ENCODE data around the gene METTL22. TPM values are rescaled to one million over a fixed set of nuclear protein-coding genes. Genes with fewer than 3 reads are reported as not detected.

Gene METTL22
- polyA plus RNA-seq, 2 of the 4 experiments (the other 2 are of a cell fraction): 21.0 to 40.9 TPM

- FAIRE-seq (no peak), DNase-seq (ENCODE audit: low read depth in 1 of 2, low spot score in 1 of 2) (no peak), ATAC-seq (peak in 1 of 2 experiments; percentile 27; a peak in 2 of 6 replicates)
- H3K4me2 ChIP-seq: no peak overlapping the region
- ChIA-PET CTCF (interaction anchor here (0.9 to 1.3 kb wide), 2 partner anchors 17 to 21 kb away, joined by 3 read pairs; no protein-coding TSS in a partner anchor), POLR2A (no interaction called here)
- no peak for TF ChIP-seq HDAC2 (IDR thresholded peaks at IDR 0.05)
- TF ChIP-seq EHF (CRISPR knock-in tag; IDR thresholded peaks at IDR 0.05): no peak
- no peak for TF ChIP-seq ESRRA (IDR thresholded peaks at IDR 0.05; ENCODE audit: borderline replicate concordance, low read length)
- no peak for TF ChIP-seq JUN (IDR thresholded peaks at IDR 0.05)
- TF ChIP-seq CHD2 (IDR thresholded peaks at IDR 0.05; ENCODE audit: low read length, partially characterized antibody): no peak
- no peak for TF ChIP-seq RAD21 (conservative IDR thresholded peaks at IDR 0.05 in 1 of 2, IDR thresholded peaks at IDR 0.05 in 1 of 2)
- TF ChIP-seq FOXS1 (CRISPR knock-in tag; IDR thresholded peaks at IDR 0.05): no peak
- no peak for TF ChIP-seq MAZ (IDR thresholded peaks at IDR 0.05; ENCODE audit: borderline replicate concordance, low read depth, low read length)
- TF ChIP-seq, protein P1, sequence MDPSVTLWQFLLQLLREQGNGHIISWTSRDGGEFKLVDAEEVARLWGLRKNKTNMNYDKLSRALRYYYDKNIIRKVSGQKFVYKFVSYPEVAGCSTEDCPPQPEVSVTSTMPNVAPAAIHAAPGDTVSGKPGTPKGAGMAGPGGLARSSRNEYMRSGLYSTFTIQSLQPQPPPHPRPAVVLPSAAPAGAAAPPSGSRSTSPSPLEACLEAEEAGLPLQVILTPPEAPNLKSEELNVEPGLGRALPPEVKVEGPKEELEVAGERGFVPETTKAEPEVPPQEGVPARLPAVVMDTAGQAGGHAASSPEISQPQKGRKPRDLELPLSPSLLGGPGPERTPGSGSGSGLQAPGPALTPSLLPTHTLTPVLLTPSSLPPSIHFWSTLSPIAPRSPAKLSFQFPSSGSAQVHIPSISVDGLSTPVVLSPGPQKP (IDR thresholded peaks at IDR 0.05; ENCODE audit: low read depth, low read length): no peak
- TF ChIP-seq KDM1A (IDR thresholded peaks at IDR 0.05; ENCODE audit: low read depth): no peak
- TF ChIP-seq CBX2 (IDR thresholded peaks at IDR 0.05; ENCODE audit: borderline replicate concordance, low read depth): no peak
- TF ChIP-seq JUNB (IDR thresholded peaks at IDR 0.05): no peak
- no peak for TF ChIP-seq CHD4 (IDR thresholded peaks at IDR 0.05; ENCODE audit: borderline replicate concordance)
- TF ChIP-seq NPAS2 (CRISPR knock-in tag; IDR thresholded peaks at IDR 0.05; ENCODE audit: borderline replicate concordance): no peak
- no peak for TF ChIP-seq HES2 (IDR thresholded peaks at IDR 0.05)
- no peak for TF ChIP-seq HOXB5 (CRISPR knock-in tag; IDR thresholded peaks at IDR 0.05)
- no peaks in the 10 kb centered on the region for H3K4me1 ChIP-seq
- no peak overlapping the region for H3K27ac ChIP-seq
- H3K9me3 ChIP-seq: peaks cover 2% of the 10 kb centered on the region; the same call in 1 of the 3 replicates
- 50% methylated on average over 48 of the region's 64 CpGs for WGBS (ENCODE audit: missing lambda C conversion rate)
- no peak overlapping the region for H3K4me3 ChIP-seq
Measured at GRCh38 chr16:8589057-8589899, 32.2 kb upstream of the METTL22 start.

GRCh38 chr16:8589900-8590688 is 31.4 kb upstream of the METTL22 start, which contains the start of gene TMEM114:
Gene TMEM114, minus strand, starts transcription at chr16:8590511. Its CDS starts 673 bp downstream, at chr16:8589838.
- no peaks in the 10 kb centered on the region for H3K9me3 ChIP-seq
- ATAC-seq (no peak), DNase-seq (ENCODE audit: low read depth in 1 of 2, low spot score in 1 of 2) (no peak), FAIRE-seq (no peak)
- no peak within 1 kb of the TSS for H3K4me3 ChIP-seq
- ChIA-PET POLR2A (no interaction called here), CTCF (interaction anchor here (0.9 to 1.3 kb wide), 3 partner anchors 18 to 544 kb away, joined by 3 read pairs; no protein-coding TSS in a partner anchor)
- no peaks in the 10 kb centered on the region for H3K4me1 ChIP-seq
- no peak within 1 kb of the TSS for H3K4me2 ChIP-seq
- H3K27ac ChIP-seq: no peak within 1 kb of the TSS
- WGBS (ENCODE audit: missing lambda C conversion rate): 40% methylated on average over 41 of the region's 41 CpGs
- no peak for TF ChIP-seq RCOR1 (IDR thresholded peaks at IDR 0.05; ENCODE audit: low read depth, low read length)
- TF ChIP-seq, protein P2, sequence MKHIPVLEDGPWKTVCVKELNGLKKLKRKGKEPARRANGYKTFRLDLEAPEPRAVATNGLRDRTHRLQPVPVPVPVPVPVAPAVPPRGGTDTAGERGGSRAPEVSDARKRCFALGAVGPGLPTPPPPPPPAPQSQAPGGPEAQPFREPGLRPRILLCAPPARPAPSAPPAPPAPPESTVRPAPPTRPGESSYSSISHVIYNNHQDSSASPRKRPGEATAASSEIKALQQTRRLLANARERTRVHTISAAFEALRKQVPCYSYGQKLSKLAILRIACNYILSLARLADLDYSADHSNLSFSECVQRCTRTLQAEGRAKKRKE (CRISPR knock-in tag; IDR thresholded peaks at IDR 0.05; ENCODE audit: low read depth): no peak
- TF ChIP-seq KDM5A (IDR thresholded peaks at IDR 0.05): no peak
- TF ChIP-seq ZC3H11A (IDR thresholded peaks at IDR 0.05): no peak
- TF ChIP-seq JUNB (IDR thresholded peaks at IDR 0.05): no peak
- TF ChIP-seq HOXA7 (CRISPR knock-in tag; IDR thresholded peaks at IDR 0.05): no peak
- TF ChIP-seq RFX5 (IDR thresholded peaks at IDR 0.05): no peak
- no peak for TF ChIP-seq RAD21 (conservative IDR thresholded peaks at IDR 0.05 in 1 of 2, IDR thresholded peaks at IDR 0.05 in 1 of 2)
- TF ChIP-seq CBX2 (IDR thresholded peaks at IDR 0.05; ENCODE audit: borderline replicate concordance, low read depth): no peak
- TF ChIP-seq BCL3 (IDR thresholded peaks at IDR 0.05): no peak
- TF ChIP-seq NPAS2 (CRISPR knock-in tag; IDR thresholded peaks at IDR 0.05; ENCODE audit: borderline replicate concordance): no peak
- no peak for TF ChIP-seq JUN (IDR thresholded peaks at IDR 0.05)
- TF ChIP-seq, protein P1 (IDR thresholded peaks at IDR 0.05; ENCODE audit: low read depth, low read length): no peak
- no peak for TF ChIP-seq FOSL2 (IDR thresholded peaks at IDR 0.05)
- no peak for TF ChIP-seq FOSL2 (CRISPR knock-in tag; IDR thresholded peaks at IDR 0.05)
- TF ChIP-seq, protein P3, sequence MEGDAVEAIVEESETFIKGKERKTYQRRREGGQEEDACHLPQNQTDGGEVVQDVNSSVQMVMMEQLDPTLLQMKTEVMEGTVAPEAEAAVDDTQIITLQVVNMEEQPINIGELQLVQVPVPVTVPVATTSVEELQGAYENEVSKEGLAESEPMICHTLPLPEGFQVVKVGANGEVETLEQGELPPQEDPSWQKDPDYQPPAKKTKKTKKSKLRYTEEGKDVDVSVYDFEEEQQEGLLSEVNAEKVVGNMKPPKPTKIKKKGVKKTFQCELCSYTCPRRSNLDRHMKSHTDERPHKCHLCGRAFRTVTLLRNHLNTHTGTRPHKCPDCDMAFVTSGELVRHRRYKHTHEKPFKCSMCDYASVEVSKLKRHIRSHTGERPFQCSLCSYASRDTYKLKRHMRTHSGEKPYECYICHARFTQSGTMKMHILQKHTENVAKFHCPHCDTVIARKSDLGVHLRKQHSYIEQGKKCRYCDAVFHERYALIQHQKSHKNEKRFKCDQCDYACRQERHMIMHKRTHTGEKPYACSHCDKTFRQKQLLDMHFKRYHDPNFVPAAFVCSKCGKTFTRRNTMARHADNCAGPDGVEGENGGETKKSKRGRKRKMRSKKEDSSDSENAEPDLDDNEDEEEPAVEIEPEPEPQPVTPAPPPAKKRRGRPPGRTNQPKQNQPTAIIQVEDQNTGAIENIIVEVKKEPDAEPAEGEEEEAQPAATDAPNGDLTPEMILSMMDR (IDR thresholded peaks at IDR 0.05): no peak
- no peak for TF ChIP-seq ZFP36 (IDR thresholded peaks at IDR 0.05; ENCODE audit: borderline replicate concordance, partially characterized antibody)
- TF ChIP-seq NFE2L2 (conservative IDR thresholded peaks at IDR 0.05; ENCODE audit: low read length): no peak

All from A549 (cell line).